Measurements from ENCODE around the gene CERKL.

The CERKL gene

DNA sequence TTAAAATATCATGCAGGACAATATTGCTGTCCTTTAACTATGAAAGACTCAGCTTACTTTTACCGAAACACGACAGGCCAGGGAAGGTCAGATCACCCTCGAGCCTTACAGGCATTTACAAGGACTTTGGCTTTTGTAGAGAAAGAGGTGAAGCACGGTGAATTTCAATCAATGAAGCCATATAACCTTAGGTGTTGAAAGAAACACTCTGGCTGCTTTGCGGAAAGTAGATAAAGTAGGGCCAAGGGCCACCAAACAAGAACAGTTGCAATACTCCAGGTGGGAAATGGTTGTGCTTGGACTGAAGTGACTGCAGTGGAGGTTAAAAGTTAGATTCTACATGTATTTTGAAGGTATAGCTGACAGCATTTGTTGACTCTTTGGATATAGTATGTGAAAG is 80.5 kb downstream of the CERKL start:
- no peak for DNase-seq (ENCODE audit: low read depth)

DNA sequence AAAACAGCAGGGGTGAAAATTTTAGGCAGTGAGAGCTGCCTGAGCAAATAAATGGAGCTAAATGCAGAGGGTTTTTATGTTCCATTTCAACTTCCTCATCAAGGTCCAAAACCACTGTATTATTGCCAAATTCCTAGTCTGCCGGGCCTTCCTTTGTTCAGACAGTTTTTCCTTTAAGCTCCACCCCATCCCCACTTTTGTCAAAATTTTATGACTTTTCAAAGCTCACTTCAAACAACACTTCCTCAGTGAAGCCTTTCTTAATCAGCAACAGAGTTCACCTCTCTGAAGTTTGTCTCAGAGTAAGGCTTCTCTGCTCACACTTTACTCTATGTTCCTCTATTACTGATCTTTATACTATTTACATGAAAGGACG is 81.3 kb downstream of the CERKL start:
- no peak for DNase-seq (ENCODE audit: low read depth)

DNA sequence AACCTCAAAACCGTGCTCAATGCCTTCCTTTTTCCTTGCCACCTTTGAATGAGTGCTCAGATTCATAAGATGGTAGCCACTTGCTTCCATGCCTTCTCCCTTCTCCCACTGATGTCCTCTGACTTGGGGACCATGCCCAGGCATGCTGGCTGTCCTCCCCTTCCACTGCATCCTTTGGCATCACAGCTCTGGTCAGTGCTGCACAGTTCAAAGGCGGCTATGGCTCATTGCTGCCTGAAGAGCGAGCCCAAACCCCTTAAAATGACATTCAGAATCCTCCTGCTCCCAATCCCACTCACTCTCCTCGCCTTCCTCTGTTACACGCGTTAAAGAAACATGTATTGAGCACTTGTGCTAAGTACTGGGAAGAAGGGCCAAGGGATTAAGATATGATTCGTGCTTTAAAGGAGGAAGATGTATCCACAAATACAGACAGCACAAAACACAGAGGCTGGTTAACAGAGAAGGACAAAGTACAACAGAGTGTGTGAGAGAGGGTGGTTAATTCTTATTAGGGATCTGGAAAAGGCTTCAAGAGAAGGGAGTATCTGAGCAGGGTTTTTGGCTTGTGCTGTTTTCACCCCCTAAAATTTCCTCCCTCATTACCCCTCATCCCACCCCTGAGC is 81.8 kb downstream of the CERKL start:
- no peak for DNase-seq (ENCODE audit: low read depth)

DNA sequence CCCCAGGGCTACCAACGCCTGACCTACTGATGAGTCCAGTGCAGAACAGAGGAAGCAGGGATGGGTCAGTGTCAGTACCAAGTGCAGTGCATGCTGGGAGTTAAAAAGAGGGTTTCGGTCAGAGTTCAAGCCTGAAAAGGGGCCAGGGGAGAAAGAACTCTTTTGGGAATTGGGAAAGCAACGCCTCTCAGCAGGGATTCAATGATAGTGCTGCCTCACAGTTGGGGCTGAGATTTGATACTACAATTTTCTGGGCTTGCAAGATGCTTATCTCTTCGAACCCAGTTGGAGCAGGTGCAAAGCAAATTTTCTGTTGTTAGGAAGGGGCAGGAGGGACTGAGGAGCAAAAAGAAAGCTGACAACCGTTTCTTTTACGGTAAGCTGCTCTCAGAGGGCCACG is 82.6 kb downstream of the CERKL start:
- no peak for DNase-seq (ENCODE audit: low read depth)

DNA sequence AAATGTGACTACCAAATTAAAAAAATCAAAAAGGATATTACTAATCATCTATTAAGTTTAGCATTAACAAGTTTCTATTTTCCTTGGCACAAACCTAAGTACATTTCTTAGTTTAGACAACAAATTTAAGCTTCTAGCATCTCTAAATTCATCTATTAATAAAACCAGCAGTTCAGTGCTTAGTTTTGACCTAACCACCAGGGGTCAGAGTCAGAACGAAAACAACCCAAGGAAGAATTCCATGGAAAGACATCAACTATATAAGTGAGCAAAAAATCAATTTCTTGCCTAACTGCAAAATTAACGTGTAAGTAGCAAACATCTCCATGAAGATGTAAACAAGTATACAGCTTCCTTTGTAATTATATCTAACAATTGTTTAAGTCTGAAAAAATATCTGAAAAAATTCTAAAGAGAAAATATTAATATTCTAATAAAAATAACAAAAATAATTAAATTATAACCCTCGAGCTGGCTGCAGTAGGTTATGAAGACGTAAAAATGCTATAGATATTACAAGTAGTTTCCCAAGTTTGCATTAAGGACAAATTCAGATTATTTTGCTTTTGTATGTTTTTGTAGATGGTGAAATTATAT is 83.7 kb downstream of the CERKL start:
- DNase-seq (ENCODE audit: low read depth), result peak; percentile 49

DNA sequence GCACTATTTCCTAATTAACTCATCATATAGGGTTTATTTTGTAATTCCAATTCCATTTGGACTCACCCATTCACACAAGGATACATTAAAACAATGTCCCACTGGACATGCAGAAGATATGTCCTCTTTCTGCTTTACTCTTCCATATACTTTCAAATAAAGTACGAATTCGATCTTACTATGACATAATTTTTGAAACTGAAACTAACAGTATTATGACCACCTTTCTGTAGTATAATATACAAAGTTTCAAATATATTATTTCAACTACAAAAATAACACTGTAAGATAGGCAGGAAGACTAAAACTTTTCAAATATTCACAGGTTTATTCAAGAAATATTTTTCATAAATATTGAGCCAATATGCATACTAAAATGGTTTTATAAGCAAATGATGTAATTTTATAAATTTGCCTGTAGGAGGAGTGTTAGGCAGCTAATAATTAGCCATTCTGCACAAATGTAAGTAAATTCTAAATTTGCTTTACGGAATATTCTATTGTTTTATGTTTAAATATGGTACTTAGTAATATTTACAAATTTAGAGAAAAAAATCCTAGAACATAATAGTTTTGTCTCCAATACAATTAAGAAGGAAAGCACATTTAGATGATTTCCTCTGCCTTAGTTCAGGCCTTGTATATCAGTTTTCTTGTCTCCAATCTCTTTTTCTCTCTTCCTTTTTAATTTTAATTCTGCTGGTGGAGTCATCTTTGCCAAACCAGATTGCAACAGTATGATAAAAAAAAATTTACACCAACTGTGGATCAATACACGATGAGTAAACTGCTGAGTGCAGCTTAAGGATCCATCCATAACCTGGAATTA is 85.9 kb downstream of the CERKL start:
- peak; percentile 12 for DNase-seq (ENCODE audit: low read depth)

DNA sequence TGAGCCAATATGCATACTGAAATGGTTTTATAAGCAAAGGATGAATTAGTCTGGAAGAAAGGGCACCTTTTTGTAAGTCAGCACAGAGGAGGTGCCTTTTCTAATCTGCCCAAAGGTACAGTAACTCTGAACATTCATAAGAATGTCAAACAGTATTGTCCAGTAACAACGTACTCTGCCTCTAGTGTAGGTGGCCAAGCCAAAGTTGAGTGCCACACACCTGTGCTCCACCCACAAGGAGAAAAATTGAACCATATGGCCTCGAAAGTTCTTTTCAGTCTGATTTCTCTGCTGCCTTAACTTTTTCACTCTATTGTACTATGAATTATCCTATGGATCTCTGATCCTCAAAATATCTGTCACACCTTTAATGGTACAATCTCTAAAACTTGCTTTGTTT is 86.8 kb downstream of the CERKL start:
- no peak for DNase-seq (ENCODE audit: low read depth)

DNA sequence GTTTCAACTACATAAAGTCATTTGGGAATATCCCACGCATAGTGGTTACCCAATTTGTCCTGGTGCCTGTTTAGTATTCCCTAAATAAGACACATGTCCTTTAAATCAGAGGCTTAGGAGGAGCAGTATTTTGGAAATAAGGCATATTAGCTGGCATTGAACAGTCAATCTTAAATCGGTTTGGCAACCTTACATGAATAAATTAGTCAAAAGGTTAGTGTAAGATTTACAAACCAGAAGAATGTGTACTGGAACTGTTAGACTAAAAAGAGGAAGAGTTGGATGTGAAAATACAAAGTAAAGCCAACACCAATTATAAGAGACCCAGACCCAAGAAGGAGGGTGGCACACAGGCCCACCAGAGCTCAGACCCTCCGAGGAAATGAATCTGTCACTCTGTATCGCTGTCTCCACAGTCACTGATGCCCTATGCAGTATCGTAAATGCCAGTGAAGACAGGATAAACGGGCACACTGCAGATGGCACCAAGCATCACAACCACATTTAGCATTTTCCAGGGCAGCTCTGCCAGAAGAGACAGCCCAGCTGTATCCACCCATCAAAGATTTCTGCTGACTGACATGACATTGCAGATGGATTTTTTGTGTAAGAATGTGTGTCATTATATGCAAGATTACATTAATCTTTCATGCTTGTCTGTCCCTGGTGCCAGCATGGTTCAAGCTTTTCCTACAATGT is 90.4 kb downstream of the CERKL start:
- DNase-seq (ENCODE audit: low read depth), result no peak

DNA sequence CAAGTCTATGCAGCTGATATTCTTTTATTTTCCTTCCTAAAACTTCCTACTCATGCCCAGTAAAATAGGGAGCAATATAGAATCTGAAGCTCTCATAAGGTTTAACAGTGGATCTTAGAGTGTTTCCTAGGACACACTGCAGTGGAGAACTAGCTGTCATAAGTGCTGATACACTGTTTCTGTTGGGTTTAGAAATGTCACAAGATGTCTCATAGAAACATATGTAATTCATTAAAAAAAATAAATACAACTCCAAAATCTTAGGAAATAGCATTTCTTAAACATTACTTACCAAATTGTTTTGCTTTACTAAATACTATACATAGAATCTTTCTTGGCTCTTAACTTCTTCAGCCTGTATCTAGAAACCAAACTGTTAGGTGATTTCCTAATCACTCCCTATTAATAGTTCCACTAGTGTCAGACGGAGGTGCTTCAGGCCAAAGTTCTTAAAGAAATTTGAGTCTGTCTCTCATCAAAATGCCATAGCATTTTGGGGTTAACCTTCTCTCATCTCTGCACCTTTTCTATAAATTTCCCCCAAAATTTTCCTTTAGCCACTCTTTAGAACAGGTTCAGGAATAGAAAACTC is 93.7 kb downstream of the CERKL start:
- peak; percentile 9 for DNase-seq (ENCODE audit: low read depth)

DNA sequence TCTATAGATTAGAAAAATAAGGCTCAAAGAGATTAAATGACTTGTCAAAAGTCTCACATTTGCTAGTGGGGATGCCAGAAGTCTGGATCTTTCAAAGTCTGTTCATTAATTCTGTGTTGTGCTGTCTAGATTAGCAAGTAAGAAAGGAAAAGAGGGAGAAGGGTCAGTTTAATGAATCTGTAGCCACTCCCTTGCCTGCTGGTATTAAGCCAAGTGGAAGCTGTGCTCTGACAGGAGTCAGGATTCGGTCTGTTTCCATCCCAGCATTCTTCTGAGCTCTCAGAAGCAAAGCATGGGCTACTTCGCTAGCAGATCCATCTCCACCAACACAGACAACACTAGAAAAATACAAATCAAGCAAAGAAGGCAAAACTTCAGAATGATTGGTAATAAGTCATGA is 98.5 kb downstream of the CERKL start:
- DNase-seq (ENCODE audit: low read depth), result no peak

DNA sequence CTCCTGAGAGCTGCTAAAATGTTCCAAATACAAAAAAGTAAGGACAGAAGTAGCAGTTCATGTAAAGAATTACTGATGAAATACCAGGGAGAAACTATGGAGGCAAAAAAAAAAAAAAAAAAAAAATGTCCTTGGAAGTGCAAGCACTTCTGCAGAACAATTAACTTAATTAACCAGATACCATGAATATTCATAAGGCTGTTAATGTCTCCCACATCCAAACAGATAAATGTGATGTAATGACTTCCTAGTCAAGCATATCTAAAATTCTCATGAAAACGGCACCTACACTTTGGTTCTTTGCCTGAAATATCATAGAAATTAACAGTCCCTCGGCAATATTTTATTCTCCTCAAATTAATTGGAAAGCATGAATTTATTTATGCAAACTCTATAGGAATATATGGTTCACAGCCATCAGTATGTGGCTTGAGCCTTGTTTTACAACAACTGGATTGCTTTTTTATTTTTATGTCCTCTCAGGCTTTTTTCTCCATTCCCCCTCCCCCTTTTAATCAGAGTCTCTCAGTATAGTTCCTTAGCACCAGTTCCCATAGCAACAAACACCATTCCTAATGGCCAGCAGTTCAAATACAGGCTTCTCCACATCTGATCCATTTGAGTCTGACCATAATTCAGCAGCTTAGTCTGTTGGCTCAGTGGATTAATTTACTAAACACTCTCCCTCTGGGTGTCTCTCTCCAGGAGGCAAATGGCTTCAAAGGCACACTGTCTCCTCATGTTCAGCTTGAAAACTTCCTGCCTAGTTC is 102.7 kb downstream of the CERKL start:
- no peak for DNase-seq (ENCODE audit: low read depth)

DNA sequence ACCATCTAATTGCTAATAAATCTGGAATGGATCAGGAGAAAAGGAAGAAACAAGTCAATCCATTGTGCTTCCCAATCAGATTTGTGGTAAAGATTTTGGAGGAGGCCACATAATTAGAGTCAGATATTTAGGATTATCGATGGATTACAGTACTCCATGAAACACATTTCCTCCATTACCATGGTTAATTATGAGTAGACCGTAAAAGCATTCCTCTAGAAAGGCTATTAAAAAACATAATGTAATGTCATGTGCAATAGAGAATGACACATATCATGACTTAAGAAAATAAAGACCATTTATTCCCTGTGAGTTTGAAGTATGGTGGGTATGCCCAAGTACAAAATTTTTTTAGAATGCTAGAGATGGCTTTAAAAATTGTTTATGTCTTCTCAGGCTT is 103.7 kb downstream of the CERKL start:
- peak; percentile 31 for DNase-seq (ENCODE audit: low read depth)

DNA sequence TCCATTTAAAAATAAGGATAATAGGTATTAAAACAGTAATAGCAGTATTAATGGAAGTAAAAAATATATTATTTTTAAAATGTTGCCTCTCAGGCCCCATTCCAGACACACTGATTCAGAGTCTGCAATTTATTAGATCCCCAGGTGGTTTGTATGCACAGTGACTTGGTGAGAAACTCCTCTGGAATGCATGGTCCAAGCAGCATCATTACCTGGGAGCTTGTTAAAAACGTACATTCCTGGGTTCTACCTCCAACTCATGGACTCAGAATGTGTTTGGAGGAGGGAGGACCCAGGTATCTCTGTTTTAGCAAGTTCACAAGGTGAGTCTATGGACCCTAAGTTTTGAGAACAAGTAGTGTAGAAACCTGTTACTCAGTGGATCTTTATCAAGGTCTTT is 104.1 kb downstream of the CERKL start:
- no peak for DNase-seq (ENCODE audit: low read depth)

DNA sequence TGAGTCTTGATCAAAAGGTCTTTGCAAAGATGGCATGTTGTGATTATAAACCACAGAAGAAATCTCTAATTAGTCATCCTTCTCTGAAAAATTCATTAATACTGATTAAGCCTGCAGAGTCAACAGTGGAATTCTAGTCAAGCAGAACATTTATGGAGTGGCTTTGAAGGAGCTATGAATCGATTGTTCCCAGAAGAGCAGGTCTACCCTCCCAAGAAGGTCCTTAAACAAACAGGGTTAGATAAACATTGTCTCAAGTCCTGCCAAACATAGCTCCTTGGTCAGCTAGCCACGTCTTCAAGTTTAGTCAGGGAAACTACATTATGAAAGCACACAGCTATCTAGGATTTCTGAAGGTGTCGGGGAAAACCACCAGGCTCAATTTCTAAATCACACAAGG is 110.8 kb downstream of the CERKL start:
- DNase-seq (ENCODE audit: low read depth), result peak; percentile 48

DNA sequence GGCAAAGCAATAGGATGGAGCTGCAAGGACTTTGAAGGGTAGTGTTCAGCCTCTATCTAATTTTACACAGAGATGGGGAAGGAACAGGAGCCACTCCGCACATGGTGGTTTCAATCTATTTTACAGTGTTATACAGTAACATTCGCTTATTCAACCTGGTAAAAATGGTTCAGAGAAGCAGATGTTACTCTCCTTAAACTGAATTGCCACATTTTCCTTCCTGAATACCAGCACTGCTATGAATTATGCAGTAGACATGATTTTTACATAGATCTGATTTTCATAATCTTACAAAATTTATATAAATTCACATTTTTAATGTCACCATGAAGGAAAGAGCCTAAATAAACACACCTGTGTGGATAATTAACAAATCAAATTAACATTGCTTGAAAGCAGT is 114.7 kb downstream of the CERKL start:
- DNase-seq (ENCODE audit: low read depth), result no peak

DNA sequence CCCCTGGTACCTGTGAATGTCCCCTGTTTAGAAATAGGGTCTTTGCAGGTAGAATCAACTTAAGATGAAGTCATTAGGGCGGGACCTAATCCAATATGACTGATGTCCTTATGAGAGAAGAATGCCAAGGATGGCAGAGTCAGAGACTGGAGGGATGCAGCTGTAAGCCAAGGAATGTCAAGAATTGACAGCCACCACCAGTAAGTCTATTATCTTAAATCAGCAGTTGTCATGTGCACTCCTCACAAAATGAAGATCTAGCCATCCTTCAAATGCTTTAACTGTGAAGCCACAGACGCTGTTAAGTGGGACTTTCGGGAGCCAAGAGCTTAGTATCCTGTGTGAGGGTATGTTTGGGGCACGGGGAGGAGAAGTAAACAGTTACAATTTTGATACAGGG is 116.5 kb downstream of the CERKL start:
- DNase-seq (ENCODE audit: low read depth), result peak; percentile 40

DNA sequence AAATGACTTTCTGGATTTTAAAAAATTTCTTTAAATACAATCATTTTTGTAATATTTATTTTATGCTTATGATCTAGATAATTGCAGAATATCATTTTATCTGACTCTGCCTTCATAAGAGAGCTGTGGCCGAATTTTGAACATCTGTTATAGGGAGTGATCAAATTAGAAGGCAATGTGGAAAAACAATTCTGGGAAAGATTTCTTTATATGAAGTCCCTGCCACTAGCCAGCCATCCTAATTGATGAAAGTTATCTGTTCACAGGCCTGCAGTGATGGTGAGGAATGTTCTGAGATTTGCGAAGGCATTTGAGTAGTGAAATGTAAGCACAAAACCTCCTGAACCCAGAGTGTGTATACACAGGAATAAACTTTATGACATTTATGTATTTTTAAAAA is 120.2 kb downstream of the CERKL start:
- DNase-seq (ENCODE audit: low read depth), result no peak

DNA sequence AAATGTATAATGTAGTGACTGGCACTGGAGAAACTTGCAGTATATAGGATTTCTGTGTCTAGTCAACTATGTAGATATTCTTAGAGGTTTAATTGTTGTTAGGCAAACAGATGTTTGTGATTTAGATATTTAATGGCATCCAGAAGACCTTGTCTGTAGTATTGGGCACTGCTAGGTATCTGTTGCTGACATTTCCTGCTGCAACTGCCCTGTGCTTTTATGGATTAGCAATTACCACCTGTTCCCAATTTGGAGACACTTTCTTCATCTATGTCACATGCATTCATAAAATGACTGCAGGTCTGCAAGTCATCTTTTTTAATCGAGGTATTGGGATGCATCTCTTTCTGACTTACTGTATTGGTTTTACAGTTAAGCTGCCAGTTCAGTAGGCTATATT is 128.5 kb downstream of the CERKL start:
- no peak for DNase-seq (ENCODE audit: low read depth)

DNA sequence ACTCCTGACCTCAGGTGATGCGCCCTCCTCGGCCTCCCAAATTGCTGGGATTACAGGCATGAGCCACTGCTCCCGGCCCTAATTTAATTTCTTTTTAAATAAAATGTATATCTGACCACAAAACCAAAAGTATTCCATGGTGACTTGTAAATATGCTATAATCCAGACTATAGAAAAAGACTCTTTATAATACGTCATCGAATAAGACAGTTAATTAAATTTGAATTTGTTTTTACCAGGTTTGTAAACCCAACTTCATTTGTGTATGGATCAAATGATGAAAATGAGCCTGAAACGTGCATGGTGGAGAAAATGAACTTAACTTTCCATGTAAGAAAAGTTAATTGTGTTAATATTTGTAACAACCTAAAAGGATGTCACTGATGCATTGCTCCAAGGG is 129.8 kb downstream of the CERKL start:
- DNase-seq (ENCODE audit: low read depth), result no peak

DNA sequence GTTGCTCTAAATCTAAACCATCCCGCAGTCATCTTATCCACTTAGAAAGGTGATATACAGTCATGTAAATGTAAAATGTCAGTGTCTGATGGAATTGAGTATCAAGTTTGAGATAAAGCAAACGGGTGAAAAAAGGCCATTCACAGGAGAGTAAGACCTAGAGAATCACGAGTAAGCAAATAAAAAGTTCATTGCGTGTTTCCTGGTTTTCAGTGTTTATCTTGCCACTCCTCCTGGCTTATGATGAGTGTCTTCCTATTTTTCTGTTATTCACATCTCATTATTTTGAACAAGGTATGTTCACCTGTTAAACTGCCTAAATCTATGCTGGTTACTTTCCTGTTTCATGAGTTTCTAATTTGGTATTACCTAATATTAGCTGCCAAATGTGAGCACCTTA is 130.9 kb downstream of the CERKL start:
- DNase-seq (ENCODE audit: low read depth), result no peak

DNA sequence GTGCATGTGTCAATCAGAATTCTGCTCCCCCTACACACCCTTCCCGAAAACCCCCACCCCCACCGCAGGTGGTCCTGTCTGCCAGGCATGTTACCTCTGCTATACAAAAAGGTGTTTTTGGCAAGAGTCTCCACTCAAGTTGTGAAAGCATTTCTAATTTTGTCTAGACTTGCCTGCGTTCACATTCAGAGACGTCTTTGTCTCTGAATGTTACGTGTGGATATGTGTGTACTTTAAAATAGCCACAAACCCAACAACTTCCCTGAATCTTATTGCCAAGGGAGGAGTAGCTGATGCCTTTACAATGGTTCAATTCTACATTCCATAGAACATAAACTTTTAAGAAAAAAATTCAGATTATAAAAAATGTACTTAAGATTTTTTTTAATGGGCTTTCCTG is 133.1 kb downstream of the CERKL start:
- DNase-seq (ENCODE audit: low read depth), result no peak

DNA sequence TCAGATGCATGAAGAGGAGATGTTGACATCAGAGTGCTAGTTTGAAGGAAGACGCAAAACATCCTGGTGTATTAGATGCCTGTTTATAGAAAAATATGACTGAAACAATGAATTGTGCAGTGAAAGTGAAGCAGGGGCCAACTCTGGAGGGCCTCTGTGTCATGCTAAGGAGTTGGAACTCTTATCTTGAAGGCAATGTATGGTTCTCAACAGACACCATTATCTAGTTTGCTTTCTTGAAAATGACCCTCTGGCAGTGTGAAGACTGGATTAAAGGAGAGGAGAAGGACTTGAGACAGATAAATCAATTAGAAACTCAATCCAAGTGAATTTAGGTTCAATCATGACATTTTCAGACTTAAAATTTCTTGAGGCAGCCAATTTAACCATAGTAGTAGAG is 136.7 kb downstream of the CERKL start:
- DNase-seq (ENCODE audit: low read depth), result no peak
